Measurements from ENCODE around the gene SVOP.

The SVOP gene

DNA sequence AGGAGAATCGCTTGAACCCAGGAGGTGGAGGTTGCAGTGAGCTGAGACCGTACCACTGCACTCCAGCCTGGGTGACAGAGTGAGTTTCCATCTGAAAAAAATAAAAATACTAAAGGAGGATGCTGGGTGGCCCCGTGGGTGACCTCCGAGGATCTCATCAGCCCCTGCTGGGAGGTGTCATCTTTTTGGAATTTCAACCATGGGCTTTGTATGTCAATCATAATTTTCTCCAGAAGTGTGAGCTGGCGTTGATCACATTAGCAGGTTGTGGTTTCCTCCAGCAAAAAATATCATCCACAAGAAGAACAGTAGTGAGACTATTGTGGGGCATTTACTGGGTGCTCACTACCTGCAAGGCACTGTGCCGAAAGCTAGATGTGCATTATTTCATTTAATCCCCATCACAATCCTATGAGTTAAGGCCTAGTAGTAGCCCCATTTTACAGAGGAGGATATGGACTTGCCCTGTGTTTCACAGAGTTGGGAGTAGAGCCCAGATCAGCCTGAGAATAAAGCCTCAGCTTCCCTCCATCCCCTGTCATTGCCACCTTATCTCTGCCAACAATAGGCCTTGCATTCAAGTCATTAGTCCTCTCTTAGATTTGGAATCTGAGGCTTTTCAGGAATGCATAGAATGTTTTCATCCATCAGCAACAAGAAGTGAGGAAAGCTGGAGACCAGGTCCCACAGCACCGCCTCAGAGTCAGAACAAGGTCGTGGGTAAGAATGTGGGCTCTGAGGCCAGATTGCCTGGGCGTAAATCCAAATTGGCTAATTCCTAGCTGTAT, 39.8 kb downstream of the SVOP start:
- H3K9me2 ChIP-seq (replicated peaks; ENCODE audit: control insufficient read depth, low read length) = no peaks in the 10 kb centered on the region; the same call in 1 of the 2 replicates
- no peak for TF ChIP-seq EZH2phosphoT487 (IDR thresholded peaks at IDR 0.05; ENCODE audit: borderline replicate concordance, low read length)
- TF ChIP-seq, protein P1, sequence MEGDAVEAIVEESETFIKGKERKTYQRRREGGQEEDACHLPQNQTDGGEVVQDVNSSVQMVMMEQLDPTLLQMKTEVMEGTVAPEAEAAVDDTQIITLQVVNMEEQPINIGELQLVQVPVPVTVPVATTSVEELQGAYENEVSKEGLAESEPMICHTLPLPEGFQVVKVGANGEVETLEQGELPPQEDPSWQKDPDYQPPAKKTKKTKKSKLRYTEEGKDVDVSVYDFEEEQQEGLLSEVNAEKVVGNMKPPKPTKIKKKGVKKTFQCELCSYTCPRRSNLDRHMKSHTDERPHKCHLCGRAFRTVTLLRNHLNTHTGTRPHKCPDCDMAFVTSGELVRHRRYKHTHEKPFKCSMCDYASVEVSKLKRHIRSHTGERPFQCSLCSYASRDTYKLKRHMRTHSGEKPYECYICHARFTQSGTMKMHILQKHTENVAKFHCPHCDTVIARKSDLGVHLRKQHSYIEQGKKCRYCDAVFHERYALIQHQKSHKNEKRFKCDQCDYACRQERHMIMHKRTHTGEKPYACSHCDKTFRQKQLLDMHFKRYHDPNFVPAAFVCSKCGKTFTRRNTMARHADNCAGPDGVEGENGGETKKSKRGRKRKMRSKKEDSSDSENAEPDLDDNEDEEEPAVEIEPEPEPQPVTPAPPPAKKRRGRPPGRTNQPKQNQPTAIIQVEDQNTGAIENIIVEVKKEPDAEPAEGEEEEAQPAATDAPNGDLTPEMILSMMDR (IDR thresholded peaks at IDR 0.05; ENCODE audit: low read depth, low read length, poor library complexity, severe bottlenecking) = no peak
- H3K4me3 ChIP-seq (ENCODE audit: low read length) = no peak overlapping the region

DNA sequence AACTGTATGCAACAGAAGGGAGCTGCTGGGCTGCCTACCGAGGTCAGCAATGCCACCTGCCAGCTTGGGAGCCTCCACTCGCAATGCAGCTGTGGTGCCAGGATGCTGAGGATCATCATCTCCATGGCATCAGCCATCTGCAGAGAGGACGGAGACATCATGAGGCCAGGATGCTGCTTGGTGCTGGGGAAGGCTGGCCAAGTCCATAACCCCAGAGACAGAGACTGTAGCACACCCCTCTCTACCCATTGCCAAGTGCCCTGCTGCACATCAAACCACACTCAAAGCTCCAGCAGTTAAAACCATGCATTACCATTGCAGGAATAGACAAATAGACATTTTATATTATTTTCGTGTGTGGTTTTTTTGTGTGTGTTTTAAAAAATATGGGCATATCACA, 43.5 kb downstream of the SVOP start:
- TF ChIP-seq, protein P1 (IDR thresholded peaks at IDR 0.05; ENCODE audit: low read depth, low read length, poor library complexity, severe bottlenecking) = no peak
- TF ChIP-seq EZH2phosphoT487 (IDR thresholded peaks at IDR 0.05; ENCODE audit: borderline replicate concordance, low read length) = no peak
- no peak overlapping the region for H3K27ac ChIP-seq (ENCODE audit: low read depth, low read length)
- H3K9me3 ChIP-seq (ENCODE audit: control insufficient read depth, insufficient read depth, low read length) = no peaks in the 10 kb centered on the region; the same call in 1 of the 2 replicates
- H3K4me2 ChIP-seq (ENCODE audit: low read length) = no peak overlapping the region
- no peaks in the 10 kb centered on the region for H3K4me1 ChIP-seq (ENCODE audit: control insufficient read depth, low read length)
- no peaks in the 10 kb centered on the region for H3K36me3 ChIP-seq (ENCODE audit: control insufficient read depth, low read length)
- H3K79me2 ChIP-seq (ENCODE audit: control insufficient read depth, low read length) = no peaks in the 10 kb centered on the region
- no peaks in the 10 kb centered on the region for H3K27me3 ChIP-seq (ENCODE audit: control insufficient read depth, low read length)
- H4K20me1 ChIP-seq (ENCODE audit: control insufficient read depth, insufficient read depth, low read depth, low read length) = no peaks in the 10 kb centered on the region
- no peaks in the 10 kb centered on the region for H3K9me2 ChIP-seq (replicated peaks; ENCODE audit: control insufficient read depth, low read length)
- H3F3A ChIP-seq (ENCODE audit: control insufficient read depth, insufficient read depth) = no peaks in the 10 kb centered on the region
- H3K4me3 ChIP-seq (ENCODE audit: low read length) = no peak overlapping the region

More for the DNA sequence above, 39.8 kb downstream of the SVOP start:
- no peaks in the 10 kb centered on the region for H3K36me3 ChIP-seq (ENCODE audit: control insufficient read depth, low read length)
- H4K20me1 ChIP-seq (ENCODE audit: control insufficient read depth, insufficient read depth, low read depth, low read length) = no peaks in the 10 kb centered on the region
- H3K79me2 ChIP-seq (ENCODE audit: control insufficient read depth, low read length) = no peaks in the 10 kb centered on the region
- H3K9me3 ChIP-seq (ENCODE audit: control insufficient read depth, insufficient read depth, low read length) = no peaks in the 10 kb centered on the region; the same call in 1 of the 2 replicates
- no peaks in the 10 kb centered on the region for H3K27me3 ChIP-seq (ENCODE audit: control insufficient read depth, low read length)
- H3K27ac ChIP-seq (ENCODE audit: low read depth, low read length) = no peak overlapping the region
- H3K4me1 ChIP-seq (ENCODE audit: control insufficient read depth, low read length) = no peaks in the 10 kb centered on the region
- H3K4me2 ChIP-seq (ENCODE audit: low read length) = no peak overlapping the region
- no peaks in the 10 kb centered on the region for H3F3A ChIP-seq (ENCODE audit: control insufficient read depth, insufficient read depth)

DNA sequence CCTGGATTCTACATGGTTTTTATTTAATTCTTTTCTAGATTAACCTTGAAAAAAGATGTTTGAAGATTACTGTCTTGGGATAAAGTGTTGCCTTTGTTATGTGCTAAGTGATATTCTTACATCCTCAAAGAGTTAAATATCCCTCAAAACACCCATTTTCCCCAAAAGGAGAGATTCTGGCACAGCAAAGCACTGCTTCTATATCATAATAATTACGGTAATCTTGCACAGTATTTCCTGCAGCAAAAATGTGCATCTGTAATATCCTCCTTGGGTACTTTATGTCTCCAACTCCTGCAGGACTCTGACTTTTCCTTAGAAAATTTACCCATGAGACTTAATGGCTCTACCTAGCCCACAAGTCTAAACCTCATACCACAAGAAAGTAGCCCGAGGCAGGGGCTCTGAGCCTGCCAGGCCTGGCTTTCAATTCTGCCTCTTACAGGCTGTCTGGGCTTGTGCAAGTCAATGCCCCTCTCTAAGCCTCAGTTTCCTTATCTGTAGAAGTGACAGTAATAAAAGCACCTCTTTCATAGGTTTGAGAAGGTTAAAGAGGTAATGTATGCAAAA, 45.8 kb downstream of the SVOP start:
- H3F3A ChIP-seq (ENCODE audit: control insufficient read depth, insufficient read depth) = no peaks in the 10 kb centered on the region
- H3K4me1 ChIP-seq (ENCODE audit: control insufficient read depth, low read length) = no peaks in the 10 kb centered on the region
- no peaks in the 10 kb centered on the region for H3K36me3 ChIP-seq (ENCODE audit: control insufficient read depth, low read length)
- H3K9me3 ChIP-seq (ENCODE audit: control insufficient read depth, insufficient read depth, low read length) = no peaks in the 10 kb centered on the region
- H3K79me2 ChIP-seq (ENCODE audit: control insufficient read depth, low read length) = no peaks in the 10 kb centered on the region
- no peaks in the 10 kb centered on the region for H4K20me1 ChIP-seq (ENCODE audit: control insufficient read depth, insufficient read depth, low read depth, low read length)
- no peaks in the 10 kb centered on the region for H3K27me3 ChIP-seq (ENCODE audit: control insufficient read depth, low read length)
- no peak overlapping the region for H3K27ac ChIP-seq (ENCODE audit: low read depth, low read length)
- TF ChIP-seq EZH2phosphoT487 (IDR thresholded peaks at IDR 0.05; ENCODE audit: borderline replicate concordance, low read length) = no peak
- TF ChIP-seq, protein P1 (IDR thresholded peaks at IDR 0.05; ENCODE audit: low read depth, low read length, poor library complexity, severe bottlenecking) = no peak
- H3K4me3 ChIP-seq (ENCODE audit: low read length) = no peak overlapping the region
- H3K4me2 ChIP-seq (ENCODE audit: low read length) = no peak overlapping the region
- no peaks in the 10 kb centered on the region for H3K9me2 ChIP-seq (replicated peaks; ENCODE audit: control insufficient read depth, low read length)

All from DOHH2 (cell line).